DMS153 treated with DMSO at 0.1 percent for 48 hours (cell line): ENCODE data around the gene KRTAP9-2.
A peak's percentile ranks its signal among the peaks of the same experiment; 100 is the strongest.
"Not testable (repeated sequence)": the region's sequence is repeated elsewhere in the genome, so short reads cannot be mapped to it uniquely, and the experiment has no call there.

Experiments
- DNase-seq: peaks from one replicate; lab custom pipeline; 2025; ENCODE audit not compliant: unreplicated experiment; lab: John Stamatoyannopoulos, UW

The KRTAP9-2 gene

GRCh38 chr17:41226598-41227095, at the start of gene KRTAP9-2:
Gene KRTAP9-2 (plus strand): TSS chr17:41226648. CDS start chr17:41226655, 7 bp downstream.
- DNase-seq, result not testable (repeated sequence)

GRCh38 chr17:41176744-41177387, 49.6 kb upstream of the KRTAP9-2 start:
- no peak for DNase-seq

- DNase-seq, result no peak
Measured at GRCh38 chr17:41177727-41178271, 48.6 kb upstream of the KRTAP9-2 start, which contains the start of gene KRTAP4-2. Gene KRTAP4-2 (minus strand): TSS chr17:41178221. CDS start chr17:41178164, 57 bp downstream.

GRCh38 chr17:41178341-41178740, 48.1 kb upstream of the KRTAP9-2 start:
- no peak for DNase-seq

GRCh38 chr17:41178843-41179616, 47.4 kb upstream of the KRTAP9-2 start:
- DNase-seq, result no peak

GRCh38 chr17:41184480-41184961, 41.9 kb upstream of the KRTAP9-2 start, which contains the start of gene KRTAP4-1:
Gene KRTAP4-1 (minus strand): TSS chr17:41184911. CDS start chr17:41184854, 57 bp downstream.
- DNase-seq, result no peak

GRCh38 chr17:41185001-41185400, 41.4 kb upstream of the KRTAP9-2 start:
- no peak for DNase-seq

- no peak for DNase-seq
Measured at GRCh38 chr17:41186872-41187271, 39.6 kb upstream of the KRTAP9-2 start.

- not testable (repeated sequence) for DNase-seq
Measured at GRCh38 chr17:41189837-41190318, 36.6 kb upstream of the KRTAP9-2 start, which contains the start of gene KRTAP9-1. Gene KRTAP9-1 (plus strand): TSS chr17:41189887. CDS start chr17:41189887, 0 bp downstream.

- DNase-seq, result no peak
Measured at GRCh38 chr17:41190328-41190727, 36.1 kb upstream of the KRTAP9-2 start.

GRCh38 chr17:41196068-41196467, 30.4 kb upstream of the KRTAP9-2 start:
- DNase-seq, result no peak

GRCh38 chr17:41199421-41200078, 26.9 kb upstream of the KRTAP9-2 start:
- DNase-seq, result peak; percentile 43

GRCh38 chr17:41211845-41212466, 14.5 kb upstream of the KRTAP9-2 start:
- DNase-seq, result peak; percentile 91

- peak; percentile 38 for DNase-seq
Measured at GRCh38 chr17:41212524-41213169, 13.8 kb upstream of the KRTAP9-2 start.

GRCh38 chr17:41215681-41216080, 10.8 kb upstream of the KRTAP9-2 start:
- DNase-seq, result no peak

GRCh38 chr17:41223821-41224220, 2.6 kb upstream of the KRTAP9-2 start:
- DNase-seq, result no peak

GRCh38 chr17:41226051-41226450, 397 bp upstream of the KRTAP9-2 start:
- no peak for DNase-seq

- no peak for DNase-seq
Measured at GRCh38 chr17:41230094-41230493, 3.6 kb downstream of the KRTAP9-2 start.

GRCh38 chr17:41231731-41232130, 5.3 kb downstream of the KRTAP9-2 start:
- no peak for DNase-seq
